ENCODE results near the gene BZW2.
"Not testable (repeated sequence)": the region's sequence is repeated elsewhere in the genome, so short reads cannot be mapped to it uniquely, and the experiment has no call there.

BZW2 gene

DNA sequence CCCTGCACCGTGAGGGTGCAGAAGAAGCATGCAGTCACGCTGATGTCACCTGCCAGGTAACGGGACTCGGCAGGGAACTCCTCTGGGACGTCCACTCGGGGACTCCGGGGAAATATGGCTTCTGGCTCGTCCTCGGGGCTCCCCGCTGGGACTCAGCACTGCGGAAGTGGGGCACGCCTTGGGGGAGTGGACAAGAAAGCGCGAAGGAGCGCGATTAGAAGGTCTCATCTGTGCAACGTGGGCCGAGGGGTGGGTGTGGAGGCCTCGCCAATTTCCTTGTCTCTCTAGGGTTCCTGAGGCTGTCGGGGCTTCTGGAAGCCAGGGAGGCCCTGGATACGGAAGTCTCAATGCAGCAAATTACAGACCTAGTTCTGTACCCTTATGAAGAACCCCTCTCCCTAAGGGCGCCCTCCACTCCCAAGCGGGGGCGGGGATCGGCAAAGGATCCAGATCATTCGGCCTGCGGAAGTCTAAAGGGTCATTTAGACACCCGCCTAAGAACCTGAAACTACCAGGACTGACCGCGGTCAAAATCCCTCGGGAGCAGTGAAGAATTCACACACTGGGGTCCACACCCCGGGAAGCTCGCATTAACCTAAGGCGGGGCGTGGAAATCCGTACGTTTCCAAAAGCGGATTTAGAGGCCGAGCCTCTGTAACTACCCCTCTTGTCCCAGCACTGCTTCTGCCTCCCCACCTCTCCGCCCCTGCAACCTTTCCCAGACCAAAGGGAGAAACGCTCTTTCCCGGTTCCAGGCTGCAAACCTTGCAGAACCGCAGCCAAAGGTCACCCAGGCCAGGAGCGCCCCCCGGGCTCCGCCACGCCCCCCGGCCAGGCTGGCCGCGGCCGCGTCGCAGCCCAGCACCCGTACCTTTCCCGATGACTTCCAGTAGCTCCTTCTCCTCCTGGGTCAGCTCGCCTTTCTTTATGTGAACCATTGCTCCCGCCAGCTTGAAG lies 1.1 kb upstream of the BZW2 start:
- peak; percentile 54 for DNase-seq (ENCODE audit: low spot score)

DNA sequence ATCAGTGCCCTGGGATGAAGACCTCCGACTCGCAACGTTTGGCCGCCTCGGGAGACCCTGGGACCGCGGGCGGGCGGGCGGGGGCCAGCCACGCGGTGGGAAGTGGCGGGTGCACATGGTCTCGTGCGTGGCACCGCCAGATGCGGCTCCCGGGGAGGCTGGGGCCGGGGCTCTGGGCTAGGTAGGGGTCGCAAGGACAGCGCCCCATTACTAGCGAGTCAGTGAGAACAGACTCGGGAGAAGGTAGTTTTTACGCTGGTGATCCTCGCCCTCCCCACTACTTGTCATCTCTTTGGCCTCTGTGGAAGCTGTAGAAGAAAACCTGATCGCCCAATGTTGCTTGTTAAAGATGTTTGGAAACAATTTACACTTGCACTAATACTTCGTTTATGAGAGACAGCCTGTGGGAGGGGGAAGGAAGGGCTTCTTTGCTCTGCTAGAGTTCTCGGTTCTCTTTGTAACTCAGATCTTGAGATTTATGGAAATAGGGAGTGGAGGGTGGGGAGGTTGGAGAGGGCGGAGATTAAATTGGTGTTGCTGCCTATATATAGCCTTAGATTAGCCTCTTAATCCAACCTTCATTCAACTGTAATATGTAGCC lies 591 bp downstream of the BZW2 start:
- DNase-seq (ENCODE audit: low spot score), result peak; percentile 8

DNA sequence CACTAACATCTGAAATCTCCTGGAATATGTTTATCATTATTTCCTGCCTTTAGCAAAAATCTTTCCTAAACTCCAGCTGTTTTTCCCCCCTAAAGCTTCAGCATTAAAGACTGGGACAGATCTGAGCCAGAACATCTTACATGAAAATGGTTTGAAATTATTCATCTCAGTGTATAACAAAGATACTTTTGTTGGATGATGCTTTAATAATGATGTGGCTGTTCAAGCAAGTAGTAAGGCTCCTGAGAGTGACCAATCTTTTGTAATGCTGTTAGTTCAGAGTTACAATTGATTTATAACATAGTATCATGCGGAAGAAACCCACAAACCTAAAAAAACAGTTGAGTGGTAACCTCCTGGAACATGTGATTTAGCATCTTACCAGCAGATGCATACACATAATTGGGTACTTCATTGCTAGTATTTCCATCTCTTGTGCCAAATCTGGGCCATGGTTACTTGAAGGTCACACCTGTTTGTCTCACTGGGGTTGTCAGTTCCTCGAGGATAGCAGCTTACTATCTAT lies 1.5 kb downstream of the BZW2 start:
- no peak for DNase-seq (ENCODE audit: low spot score)

- DNase-seq (ENCODE audit: low spot score), result no peak
Measured at GRCh38 chr7:16648551-16648950, 2.6 kb downstream of the BZW2 start.

- no peak for DNase-seq (ENCODE audit: low spot score)
Measured at GRCh38 chr7:16649196-16649595, 3.2 kb downstream of the BZW2 start.

- DNase-seq (ENCODE audit: low spot score), result no peak
Measured at GRCh38 chr7:16650266-16650665, 4.3 kb downstream of the BZW2 start.

GRCh38 chr7:16651396-16652239 lies 5.6 kb downstream of the BZW2 start:
- no peak for DNase-seq (ENCODE audit: low spot score)

DNA sequence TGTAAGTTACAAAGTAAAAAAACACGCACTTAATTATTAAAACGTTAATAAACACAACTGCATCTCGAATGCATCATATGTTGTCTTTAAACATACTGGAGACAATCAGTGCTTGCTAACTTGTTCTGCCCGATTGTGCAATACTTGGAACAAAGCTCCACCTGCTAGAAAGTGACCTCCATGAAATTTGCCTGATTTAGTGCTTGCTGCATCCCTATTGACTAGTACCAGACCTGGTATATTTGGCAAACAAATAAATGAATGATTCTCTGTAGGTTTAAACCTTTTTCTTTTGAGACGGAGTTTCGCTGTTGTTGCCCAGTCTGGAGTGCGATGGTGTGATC lies 6.2 kb downstream of the BZW2 start:
- DNase-seq (ENCODE audit: low spot score), result no peak

- DNase-seq (ENCODE audit: low spot score), result no peak
Measured at GRCh38 chr7:16652888-16653287, 6.9 kb downstream of the BZW2 start.

GRCh38 chr7:16655394-16655793 lies 9.4 kb downstream of the BZW2 start:
- no peak for DNase-seq (ENCODE audit: low spot score)

- DNase-seq (ENCODE audit: low spot score), result no peak
Measured at GRCh38 chr7:16656141-16656540, 10.2 kb downstream of the BZW2 start.

DNA sequence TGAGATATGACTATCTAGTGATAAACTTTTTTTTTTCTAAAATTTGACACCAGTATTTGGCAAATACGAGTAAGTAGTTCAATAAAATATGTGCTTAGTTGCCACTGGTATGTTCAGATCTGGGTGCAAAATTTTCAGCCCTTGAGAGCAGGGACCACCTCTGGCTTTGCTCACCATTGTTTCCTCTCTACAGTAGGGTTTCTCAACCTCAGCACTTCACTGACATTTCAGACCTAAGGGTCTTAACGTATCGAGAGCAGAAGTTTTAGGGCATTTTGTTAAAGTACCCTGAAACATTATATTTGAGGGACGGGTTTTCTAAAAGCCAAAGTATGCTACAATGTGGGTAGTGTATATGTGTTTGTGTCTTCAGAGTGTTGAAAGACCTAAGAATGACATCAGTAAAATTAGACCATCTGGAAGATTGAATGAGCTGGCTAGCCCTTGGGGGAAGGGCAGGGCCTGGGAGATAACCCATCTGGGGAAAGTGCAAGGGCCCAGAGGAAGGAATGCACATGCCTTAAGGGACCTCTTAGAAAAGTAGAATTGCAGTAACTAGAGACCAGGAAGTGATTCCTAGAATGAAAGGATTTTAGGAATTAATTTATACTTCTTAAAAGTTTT lies 11.8 kb downstream of the BZW2 start:
- DNase-seq (ENCODE audit: low spot score), result no peak

GRCh38 chr7:16659854-16660497 lies 14.0 kb downstream of the BZW2 start:
- not testable (repeated sequence) for DNase-seq (ENCODE audit: low spot score)

GRCh38 chr7:16660702-16661464 lies 14.9 kb downstream of the BZW2 start:
- no peak for DNase-seq (ENCODE audit: low spot score)

- DNase-seq (ENCODE audit: low spot score), result no peak
Measured at GRCh38 chr7:16661924-16662323, 15.9 kb downstream of the BZW2 start.

- no peak for DNase-seq (ENCODE audit: low spot score)
Measured at GRCh38 chr7:16667355-16667754, 21.4 kb downstream of the BZW2 start.

GRCh38 chr7:16668049-16668858 lies 22.3 kb downstream of the BZW2 start:
- no peak for DNase-seq (ENCODE audit: low spot score)

DNA sequence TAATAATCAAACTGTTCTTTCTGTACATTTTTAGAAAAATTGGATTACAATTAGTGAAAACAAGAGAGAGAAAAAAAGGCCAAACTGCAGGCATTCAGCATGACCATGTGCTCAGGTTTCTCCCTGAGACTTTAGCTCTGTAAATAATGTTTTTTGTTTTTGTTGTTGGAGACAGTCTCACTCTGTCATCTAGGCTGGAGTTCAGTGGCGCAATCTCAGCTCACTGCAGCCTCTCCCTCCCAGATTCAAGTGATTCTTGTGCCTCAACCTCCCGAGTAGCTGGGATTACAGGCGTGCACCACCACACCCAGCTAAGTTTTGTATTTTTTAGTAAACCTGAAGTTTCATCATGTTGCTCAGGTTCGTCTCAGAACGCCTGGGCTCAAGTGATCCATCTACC lies 23.0 kb downstream of the BZW2 start:
- no peak for DNase-seq (ENCODE audit: low spot score)

- DNase-seq (ENCODE audit: low spot score), result no peak
Measured at GRCh38 chr7:16669581-16669980, 23.6 kb downstream of the BZW2 start.

DNA sequence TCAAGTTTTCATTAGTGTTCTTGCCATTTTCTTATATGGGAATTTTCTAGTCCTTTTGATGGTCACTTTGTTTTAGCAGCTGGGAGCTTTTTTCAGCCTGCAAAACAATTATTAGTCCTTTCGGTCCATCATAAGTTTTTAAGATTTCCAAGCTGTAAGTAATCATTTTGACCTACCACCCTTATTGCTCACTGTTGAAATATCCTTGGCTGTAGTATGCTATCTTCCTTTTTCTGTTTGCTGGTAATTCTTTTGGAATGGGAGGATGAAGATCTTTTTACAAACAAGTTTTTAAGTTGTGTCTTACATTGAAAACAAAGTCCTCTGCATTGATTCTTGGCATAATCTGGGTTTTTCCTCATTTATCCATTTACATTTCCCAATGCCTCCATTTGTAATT lies 24.0 kb downstream of the BZW2 start:
- DNase-seq (ENCODE audit: low spot score), result no peak

Data from germinal center (tissue), 1 donor.